CD4-positive, alpha-beta T cell (primary cell): Measurements from ENCODE around the gene MXRA5. TPM values are rescaled to one million over a fixed set of nuclear protein-coding genes. Genes with fewer than 3 reads are reported as not detected.

Source experiments
- ATAC-seq: fragments of 200-7000 bp; cut with Tn5 transposase; one replicate; pipeline ENCODE4 v1.10.0; 2022; ENCODE audit warnings: mild to moderate bottlenecking; ENCODE audit not compliant: poor library complexity
- CTCF ChIA-PET: fragments of 350-600 bp; sonication (Branson Sonifier 250); formaldehyde crosslinking; loops from one replicate; lab custom pipeline; 2021; ENCODE audit warnings: antibody characterized with exemption, inconsistent platforms; lab: Charles Lee
- POLR2A ChIA-PET: fragments of 350-600 bp; sonication (Branson Sonifier 250); formaldehyde crosslinking; loops from one replicate; lab custom pipeline; 2021; ENCODE audit warnings: antibody characterized with exemption, inconsistent platforms; lab: Charles Lee
- DNase-seq, 14 experiments: peaks; one replicate each; pipeline ENCODE4 v3.0.0-alpha.2; 2013 to 2020; ENCODE audit warnings: mixed read lengths in 2 of 14
- H3K27ac ChIP-seq, 2 donors: one replicate each; pipeline versions ENCODE4 v1.5.1 to v1.7.0; 2013; ENCODE audit warnings: low read length in 2 of 2, low read depth in 1 of 2, mild to moderate bottlenecking in 1 of 2
- H3K27me3 ChIP-seq, 2 experiments: 1 replicate in 1 of 2; 2 replicates in 1 of 2; pipeline versions ENCODE4 v1.6.1 to v1.7.0; 2013; ENCODE audit warnings: low read length in 2 of 2, control low read depth in 1 of 2, mild to moderate bottlenecking in 1 of 2, moderate library complexity in 1 of 2; ENCODE audit not compliant: insufficient read depth in 2 of 2, control insufficient read depth in 1 of 2
- H3K36me3 ChIP-seq: one replicate; pipeline ENCODE4 v1.6.1; 2013; ENCODE audit warnings: low read length, control low read depth; ENCODE audit not compliant: insufficient read depth
- H3K4me1 ChIP-seq: one replicate; pipeline ENCODE4 v1.6.1; 2013; ENCODE audit warnings: low read length, control low read depth; ENCODE audit not compliant: insufficient read depth
- H3K4me3 ChIP-seq: one replicate; pipeline ENCODE4 v1.5.1; 2013; ENCODE audit warnings: mild to moderate bottlenecking, low read length, moderate library complexity
- H3K9me3 ChIP-seq, 2 experiments: 1 replicate in 1 of 2; 2 replicates in 1 of 2; pipeline versions ENCODE4 v1.6.1 to v1.7.0; 2013; ENCODE audit warnings: low read length in 2 of 2, mild to moderate bottlenecking in 2 of 2, control low read depth in 1 of 2, moderate library complexity in 1 of 2; ENCODE audit not compliant: control insufficient read depth in 1 of 2, insufficient read depth in 1 of 2
- H3K27ac Mint-ChIP-seq: one replicate; pipeline ENCODE4 v1.8.0; 2020; ENCODE audit warnings: mixed read lengths
- H3K27me3 Mint-ChIP-seq: one replicate; pipeline ENCODE4 v1.8.0; 2021; ENCODE audit warnings: mixed read lengths
- H3K36me3 Mint-ChIP-seq: one replicate; pipeline ENCODE4 v1.8.0; 2021; ENCODE audit warnings: low read depth, mixed read lengths
- H3K4me1 Mint-ChIP-seq: one replicate; pipeline ENCODE4 v1.8.0; 2021; ENCODE audit warnings: low read depth, mixed read lengths
- H3K4me3 Mint-ChIP-seq: one replicate; pipeline ENCODE4 v1.8.0; 2020; ENCODE audit warnings: mild to moderate bottlenecking, mixed read lengths
- H3K9me3 Mint-ChIP-seq: one replicate; pipeline ENCODE4 v1.8.0; 2020; ENCODE audit warnings: mixed read lengths
- CTCF ChIP-seq: fragments of 200-600 bp; IDR thresholded peaks from one replicate; pipeline ENCODE4 v1.8.0; 2022; ENCODE audit warnings: antibody characterized with exemption, mild to moderate bottlenecking
- intact Hi-C, 2 experiments: fragments of 100-400 bp; cut with DNase I in 1 of 2; cut with micrococcal nuclease in 1 of 2; formaldehyde crosslinking; loops; one replicate each; pipeline versions ENCODE4 v1.15.1 to v1.9.0; 2023 to 2025; cut with DNase I, micrococcal nuclease
- polyA plus RNA-seq, 2 donors: library from polyadenylated mRNA; unstranded; fragments of 120-200 nt; gene quantifications; one replicate each; pipeline ENCODE4 v1.2.1, GENCODE V29; 2013
- total RNA-seq, 174 experiments: library from RNA in 2 of 174; stranded (reverse) in 2 of 174; gene quantifications; one replicate each; pipeline ENCODE4 v1.2.3 and lab custom pipeline; 2021 to 2026

MXRA5 gene
- total RNA-seq (not detected), total RNA-seq (lab: John Stamatoyannopoulos, UW) (0 to 0.09 (median 0) reads per million in 172 experiments)
- polyA plus RNA-seq (2013, experiment 1 of 2): not detected
- polyA plus RNA-seq (2013, experiment 2 of 2): 2.2 TPM

GRCh38 chrX:3346501-3347259 lies at the start of gene MXRA5:
Gene MXRA5, minus strand, starts transcription at chrX:3346652. Its CDS starts 2,819 bp downstream, at chrX:3343833.
- Mint-ChIP-seq H3K4me3 (no peak within 1 kb of the TSS), H3K27ac (no peak within 1 kb of the TSS), H3K4me1 (no peaks in the 10 kb centered on the region), H3K9me3 (no peaks in the 10 kb centered on the region), H3K36me3 (no peaks in the 10 kb centered on the region), H3K27me3 (peaks cover 19% of the 10 kb centered on the region)
- H3K36me3 ChIP-seq: no peaks in the 10 kb centered on the region
- H3K27me3 ChIP-seq: peaks cover 6 to 16% of the 10 kb centered on the region in 2 experiments
- no peaks in the 10 kb centered on the region for H3K4me1 ChIP-seq
- intact Hi-C loops: no loop called here
- POLR2A ChIA-PET: no interaction called here
- DNase-seq: no peak
- no peak for ATAC-seq
- H3K4me3 ChIP-seq: no peak within 1 kb of the TSS
- H3K27ac ChIP-seq: no peak within 1 kb of the TSS
- CTCF ChIA-PET: no interaction called here
- H3K9me3 ChIP-seq: peaks cover 0 to 19% of the 10 kb centered on the region in 2 experiments
- no peak for TF ChIP-seq CTCF

- Mint-ChIP-seq H3K27me3 (no peaks in the 10 kb centered on the region), H3K4me3 (no peak overlapping the region), H3K4me1 (no peaks in the 10 kb centered on the region), H3K36me3 (no peaks in the 10 kb centered on the region), H3K27ac (no peak overlapping the region), H3K9me3 (no peaks in the 10 kb centered on the region)
- TF ChIP-seq CTCF: no peak
- no peaks in the 10 kb centered on the region for H3K9me3 ChIP-seq
- no peak overlapping the region for H3K4me3 ChIP-seq
- ATAC-seq (no peak), DNase-seq (no peak)
- no peak overlapping the region for H3K27ac ChIP-seq
- intact Hi-C loops: no loop called here
- POLR2A ChIA-PET: no interaction called here
- H3K4me1 ChIP-seq: no peaks in the 10 kb centered on the region
- CTCF ChIA-PET: no interaction called here
- H3K27me3 ChIP-seq: no peaks in the 10 kb centered on the region
- no peaks in the 10 kb centered on the region for H3K36me3 ChIP-seq
Measured at GRCh38 chrX:3393581-3394111, 47.2 kb upstream of the MXRA5 start.

GRCh38 chrX:3393178-3393577 lies 46.7 kb upstream of the MXRA5 start:
- CTCF ChIA-PET: no interaction called here
- POLR2A ChIA-PET: no interaction called here
- H3K4me3 Mint-ChIP-seq: no peak overlapping the region

More at GRCh38 chrX:3393178-3393577, 46.7 kb upstream of the MXRA5 start:
- DNase-seq (no peak), ATAC-seq (no peak)
- Histone ChIP-seq H3K27me3 (no peaks in the 10 kb centered on the region), H3K4me1 (no peaks in the 10 kb centered on the region), H3K36me3 (no peaks in the 10 kb centered on the region), H3K4me3 (no peak overlapping the region), H3K9me3 (no peaks in the 10 kb centered on the region), H3K27ac (no peak overlapping the region)
- Mint-ChIP-seq H3K27me3 (no peaks in the 10 kb centered on the region), H3K36me3 (no peaks in the 10 kb centered on the region), H3K27ac (no peak overlapping the region), H3K9me3 (no peaks in the 10 kb centered on the region), H3K4me1 (no peaks in the 10 kb centered on the region)
- intact Hi-C loops: no loop called here
- no peak for TF ChIP-seq CTCF
